GM21717 (cell line): ENCODE measurements around the gene GABRG2.
"Not testable (repeated sequence)": the region's sequence is repeated elsewhere in the genome, so short reads cannot be mapped to it uniquely, and the experiment has no call there.

Experiments
- ATAC-seq: cut with Tn5 transposase; IDR thresholded peaks from one replicate; pipeline ENCODE4 v1.9.1; 2021; ENCODE audit warnings: mild to moderate bottlenecking, moderate library complexity; ENCODE audit not compliant: unreplicated experiment

The GABRG2 gene

GRCh38 chr5:162067655-162068411, at the start of gene GABRG2:
GABRG2 (plus strand) TSS chr5:162067773; CDS start chr5:162068000, 227 bp downstream.
- no peak for ATAC-seq

DNA sequence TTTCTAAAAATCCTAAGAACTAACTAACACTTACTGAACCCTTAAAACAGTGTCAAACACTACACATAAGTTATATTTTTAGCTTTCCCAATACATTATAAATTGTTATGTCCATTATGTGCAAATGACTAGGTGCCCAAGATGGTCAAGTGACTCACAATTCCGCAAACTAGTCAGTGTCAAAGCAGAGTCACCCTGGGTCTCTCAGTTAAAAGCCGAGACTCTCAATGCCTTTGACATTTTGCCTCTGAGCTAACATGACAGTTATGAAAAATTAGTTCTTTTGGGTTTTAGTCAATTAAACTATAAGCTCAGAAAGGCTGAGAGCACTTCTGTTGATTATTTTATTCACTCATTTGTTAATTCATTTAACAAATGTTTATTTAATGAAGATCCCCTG, 42.3 kb upstream of the GABRG2 start:
- ATAC-seq = no peak

DNA sequence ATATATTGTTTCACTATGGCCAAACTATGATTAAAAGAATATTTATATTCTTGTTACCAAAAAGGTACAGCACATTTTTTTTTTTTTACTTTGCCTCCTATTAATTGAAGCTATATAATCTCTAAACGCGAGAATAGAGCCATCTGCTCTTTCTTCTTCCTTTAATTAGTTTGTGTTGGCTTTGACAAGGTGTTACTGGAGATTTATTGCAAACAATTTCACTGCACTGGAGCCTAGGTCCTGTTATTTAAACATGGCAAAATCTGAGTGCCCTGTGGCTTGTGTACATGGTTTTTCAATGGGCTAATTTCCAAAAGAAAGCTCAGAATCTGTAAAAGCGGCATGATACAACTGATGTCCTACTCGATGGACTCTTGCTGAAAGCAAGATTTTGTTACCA, 40.8 kb upstream of the GABRG2 start:
- no peak for ATAC-seq

GRCh38 chr5:162037431-162037830, 30.1 kb upstream of the GABRG2 start:
- ATAC-seq = no peak

DNA sequence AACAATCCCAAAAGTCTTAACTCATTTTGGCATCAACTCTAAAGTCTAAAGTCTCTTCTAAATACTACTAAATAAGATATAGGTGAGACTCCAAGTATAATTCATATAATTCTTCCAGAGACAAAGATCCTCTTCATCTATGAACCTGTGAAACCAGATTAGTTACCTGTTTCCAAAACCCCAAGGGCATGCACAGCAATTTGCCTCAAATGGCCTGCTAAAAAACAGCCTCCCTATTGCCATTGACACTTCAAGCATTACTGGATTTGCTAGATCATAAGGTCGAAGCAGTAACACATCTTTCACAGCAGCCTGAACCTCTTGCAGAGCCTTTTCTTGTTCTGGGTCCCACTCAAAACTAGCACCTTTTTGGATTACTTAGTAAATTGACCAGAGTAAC, 20.3 kb upstream of the GABRG2 start:
- ATAC-seq = no peak

GRCh38 chr5:162052676-162053075, 14.9 kb upstream of the GABRG2 start:
- no peak for ATAC-seq

- not testable (repeated sequence) for ATAC-seq
Observed at GRCh38 chr5:162055095-162055494, 12.5 kb upstream of the GABRG2 start.

GRCh38 chr5:162067162-162067561, 411 bp upstream of the GABRG2 start:
- no peak for ATAC-seq

DNA sequence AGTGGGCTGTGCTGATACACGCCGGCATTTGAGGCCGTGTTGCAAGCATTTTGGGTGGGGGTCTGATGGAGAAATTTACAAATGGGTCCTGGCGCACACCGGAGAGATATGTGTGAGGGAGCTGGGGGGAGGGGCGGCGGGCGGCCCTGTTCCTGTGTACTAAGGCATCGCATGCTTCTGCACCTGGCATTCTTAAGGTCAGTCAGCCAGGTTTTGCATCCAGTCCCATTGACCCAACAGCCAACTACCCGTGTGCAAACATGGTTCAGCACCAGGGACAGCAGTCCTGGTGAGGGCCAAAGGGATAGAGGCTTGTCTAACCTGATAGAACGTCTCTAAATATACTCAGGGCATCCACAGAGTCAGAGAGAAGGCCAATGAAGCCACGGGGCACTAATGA, 839 bp downstream of the GABRG2 start:
- ATAC-seq = no peak

GRCh38 chr5:162068936-162069335, 1.4 kb downstream of the GABRG2 start:
- no peak for ATAC-seq

GRCh38 chr5:162078805-162079204, 11.2 kb downstream of the GABRG2 start:
- ATAC-seq = no peak

GRCh38 chr5:162091336-162091735, 23.8 kb downstream of the GABRG2 start:
- no peak for ATAC-seq

GRCh38 chr5:162096448-162096847, 28.9 kb downstream of the GABRG2 start:
- no peak for ATAC-seq

DNA sequence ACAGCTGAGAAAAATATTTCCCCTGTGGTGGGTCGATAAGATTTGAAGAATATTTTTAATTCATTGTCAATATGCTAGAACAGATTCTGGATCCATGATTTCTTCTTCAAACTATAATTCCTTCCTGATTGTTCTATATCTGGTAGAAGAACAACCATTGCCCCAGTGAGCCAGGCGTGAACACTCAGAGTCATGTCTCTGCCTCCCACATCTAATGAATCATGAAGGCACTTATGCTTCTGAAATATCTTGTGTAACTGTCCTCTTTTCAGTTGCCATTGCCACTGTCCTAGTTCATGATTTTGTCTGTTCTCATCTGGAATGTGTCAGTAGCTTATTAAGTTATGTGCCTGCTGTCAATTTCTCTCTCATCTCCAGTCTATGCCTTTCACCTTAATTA, 40.0 kb downstream of the GABRG2 start:
- no peak for ATAC-seq

GRCh38 chr5:162119801-162120200, 52.2 kb downstream of the GABRG2 start:
- ATAC-seq = no peak

GRCh38 chr5:162128117-162128516, 60.5 kb downstream of the GABRG2 start:
- no peak for ATAC-seq

DNA sequence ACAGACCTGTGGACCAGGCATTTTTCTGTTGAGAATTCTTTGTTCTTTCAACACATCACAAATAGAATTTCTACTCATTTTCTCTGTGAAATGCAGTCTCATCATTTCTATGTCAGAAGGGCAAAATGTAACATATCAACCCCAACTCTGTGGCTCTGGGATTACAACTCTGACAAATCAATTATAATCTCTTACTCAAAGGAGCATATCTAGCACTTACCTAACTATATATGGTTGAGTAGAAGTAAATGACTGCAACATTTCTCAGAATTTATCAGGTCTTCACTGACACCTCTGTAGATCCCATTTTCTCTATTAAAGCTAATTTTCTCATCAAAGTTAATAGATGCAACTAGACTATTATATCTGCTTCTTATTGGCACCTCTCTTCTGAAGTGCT, 64.8 kb downstream of the GABRG2 start:
- ATAC-seq = no peak

DNA sequence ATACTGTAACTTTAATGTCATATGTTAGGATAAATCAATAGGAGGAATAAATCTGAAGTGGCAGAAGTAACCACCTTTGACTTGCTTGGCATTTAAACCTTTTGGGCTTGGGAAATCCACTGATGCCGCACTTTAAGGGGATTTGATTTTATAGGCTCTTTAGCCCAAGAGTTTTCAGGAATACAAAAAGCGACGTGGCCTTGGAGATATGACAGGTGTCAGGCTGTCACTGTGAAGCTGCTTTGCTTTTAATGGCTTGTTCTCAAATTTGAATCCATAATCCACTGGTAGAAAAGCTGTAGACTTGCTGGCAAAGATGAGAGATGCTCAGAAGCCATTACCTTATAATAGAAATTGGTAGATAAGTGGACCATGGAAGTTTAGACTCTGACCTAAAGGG, 71.6 kb downstream of the GABRG2 start:
- ATAC-seq = no peak

DNA sequence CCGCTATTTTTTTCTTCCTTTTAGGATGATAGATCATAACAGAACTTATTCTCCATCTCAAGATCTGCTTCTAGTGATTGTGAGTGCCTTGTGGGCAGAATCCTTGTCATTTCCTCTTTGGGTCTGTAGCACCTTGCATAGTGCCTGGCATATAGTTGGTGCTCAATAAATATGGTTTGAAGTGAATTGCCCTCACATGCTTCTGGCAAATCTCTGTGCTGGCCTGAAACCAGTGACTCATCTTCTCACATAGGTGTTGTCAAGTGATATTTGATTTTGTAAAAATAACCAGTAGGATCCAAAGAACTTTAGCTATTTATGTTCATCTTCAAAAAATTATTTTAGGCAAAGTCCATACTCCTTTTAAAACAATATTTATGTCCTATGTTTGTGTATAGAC, 86.7 kb downstream of the GABRG2 start:
- no peak for ATAC-seq

GRCh38 chr5:162160401-162160800, 92.8 kb downstream of the GABRG2 start:
- ATAC-seq = no peak

- ATAC-seq = no peak
Observed at GRCh38 chr5:162163663-162164062, 96.1 kb downstream of the GABRG2 start.

DNA sequence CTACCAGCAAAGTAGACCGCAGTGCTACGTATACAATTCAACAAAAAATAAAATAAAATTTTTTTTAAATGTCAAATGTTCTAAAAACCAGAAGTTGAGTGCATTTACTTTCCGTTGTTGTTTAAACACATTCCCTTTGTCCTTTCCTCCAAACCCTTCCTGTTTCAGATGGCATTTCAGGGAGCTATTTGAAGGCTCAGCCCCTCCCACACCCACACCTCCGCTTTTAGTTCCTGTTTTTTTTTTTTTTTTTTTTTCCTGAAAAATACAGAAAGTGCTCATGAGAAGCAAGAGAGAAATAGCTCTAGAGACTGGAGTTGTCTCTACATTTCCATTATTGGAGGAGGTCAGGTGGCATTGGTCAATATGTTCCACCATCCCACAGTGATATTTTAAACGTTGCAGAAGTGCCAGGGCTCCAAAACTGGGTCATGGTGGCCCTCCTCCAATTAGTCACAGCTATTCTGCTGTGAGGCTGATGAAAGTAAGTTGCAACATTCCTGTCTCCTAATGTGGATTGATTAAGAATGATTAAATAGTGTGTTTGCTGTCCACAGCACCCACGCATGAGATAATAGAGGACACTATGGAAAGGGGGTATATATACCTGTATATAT, 106.9 kb downstream of the GABRG2 start:
- no peak for ATAC-seq

- ATAC-seq = no peak
Observed at GRCh38 chr5:162187371-162187770, 119.8 kb downstream of the GABRG2 start.
